ENCODE measurements around the gene SLC4A8. TPM values are rescaled to one million over a fixed set of nuclear protein-coding genes. Genes with fewer than 3 reads are reported as not detected.

SLC4A8 gene
- total RNA-seq, 1 experiment from 2014 or later = 1.4 TPM

GRCh38 chr12:51546097-51546496 is 121.5 kb downstream of the SLC4A8 start:
- RAD21 ChIA-PET (ENCODE audit: low non-redundant PET in 1 of 2, low total read pairs in 2 of 2, uncharacterized antibody in 2 of 2, unreplicated experiment in 2 of 2) = no interaction called here
- Histone ChIP-seq H4K20me1 (ENCODE audit: insufficient read depth) (no peaks in the 10 kb centered on the region), H2AFZ (ENCODE audit: low read depth, low read length, poor library complexity, severe bottlenecking) (no peak overlapping the region), H3K9me2 (ENCODE audit: insufficient read depth) (no peaks in the 10 kb centered on the region), H3K36me3 (ENCODE audit: control insufficient read depth in 1 of 2, insufficient read depth in 2 of 2, low read length in 2 of 2) (no peaks in the 10 kb centered on the region), H3K27me3 (ENCODE audit: insufficient read depth, low read length) (no peaks in the 10 kb centered on the region), H3K4me3 (replicated peaks in 1 of 2; ENCODE audit: low read depth in 1 of 2, low read length in 2 of 2) (no peak overlapping the region), H3K4me2 (ENCODE audit: low read length) (no peak overlapping the region), H3K9ac (ENCODE audit: low read length) (no peak overlapping the region), H3K79me2 (ENCODE audit: insufficient read depth, low read length) (no peaks in the 10 kb centered on the region), H3K9me3 (ENCODE audit: control insufficient read depth in 1 of 2, insufficient read depth in 1 of 2, low read depth in 1 of 2, low read length in 2 of 2) (no peaks in the 10 kb centered on the region), H3K27ac (ENCODE audit: low read depth, low read length) (no peak overlapping the region), H3K4me1 (ENCODE audit: control insufficient read depth in 1 of 2, insufficient read depth in 2 of 2, low read length in 2 of 2) (no peaks in the 10 kb centered on the region)
- ATAC-seq (no peak), DNase-seq (ENCODE audit: low read depth, low spot score) (no peak)
- POLR2A ChIA-PET = no interaction called here
- CTCF ChIA-PET = interaction anchor here (1.4 kb wide), 1 partner anchor 14 kb away, joined by 6 read pairs; no protein-coding TSS in a partner anchor
- no TSS peak for BruUV-seq (replicated peaks)
- TF ChIP-seq CTCF (IDR thresholded peaks at IDR 0.05 in 2 of 3, conservative IDR thresholded peaks at IDR 0.05 in 1 of 3; ENCODE audit: borderline replicate concordance in 1 of 3, insufficient read depth in 1 of 3, low read depth in 2 of 3, low read length in 2 of 3) (no peak), ELF1 (IDR thresholded peaks at IDR 0.05; ENCODE audit: borderline replicate concordance, low read depth) (no peak), FOSL1 (IDR thresholded peaks at IDR 0.05; ENCODE audit: low read depth) (no peak), POLR2AphosphoS5 (IDR thresholded peaks at IDR 0.05; ENCODE audit: low read depth, low read length) (no peak), ATF3 (IDR thresholded peaks at IDR 0.05) (no peak), SIN3A (IDR thresholded peaks at IDR 0.05; ENCODE audit: low read depth) (no peak), MAX (IDR thresholded peaks at IDR 0.05) (no peak), ZFX (IDR thresholded peaks at IDR 0.05) (no peak), YY1 (IDR thresholded peaks at IDR 0.05; ENCODE audit: extremely low read depth, insufficient replicate concordance, low read depth, low read length) (no peak), CBX3 (IDR thresholded peaks at IDR 0.05; ENCODE audit: low read depth) (no peak), EZH2 (IDR thresholded peaks at IDR 0.05) (no peak), SRF (IDR thresholded peaks at IDR 0.05; ENCODE audit: low read depth) (no peak), RAD21 (IDR thresholded peaks at IDR 0.05; ENCODE audit: low read depth) (no peak)
- intact Hi-C loops (cut with micrococcal nuclease) = no loop called here

Data from HCT116 (cell line).